GM12801 (cell line): ENCODE results near the gene RNF113B.

Experiments
- TF ChIP-seq, protein P1 (sequence below): IDR thresholded peaks from one replicate; pipeline ENCODE4 v1.5.1; 2011; ENCODE audit warnings: control low read depth; ENCODE audit not compliant: insufficient read length; ENCODE audit errors: extremely low read depth

Gene RNF113B

DNA sequence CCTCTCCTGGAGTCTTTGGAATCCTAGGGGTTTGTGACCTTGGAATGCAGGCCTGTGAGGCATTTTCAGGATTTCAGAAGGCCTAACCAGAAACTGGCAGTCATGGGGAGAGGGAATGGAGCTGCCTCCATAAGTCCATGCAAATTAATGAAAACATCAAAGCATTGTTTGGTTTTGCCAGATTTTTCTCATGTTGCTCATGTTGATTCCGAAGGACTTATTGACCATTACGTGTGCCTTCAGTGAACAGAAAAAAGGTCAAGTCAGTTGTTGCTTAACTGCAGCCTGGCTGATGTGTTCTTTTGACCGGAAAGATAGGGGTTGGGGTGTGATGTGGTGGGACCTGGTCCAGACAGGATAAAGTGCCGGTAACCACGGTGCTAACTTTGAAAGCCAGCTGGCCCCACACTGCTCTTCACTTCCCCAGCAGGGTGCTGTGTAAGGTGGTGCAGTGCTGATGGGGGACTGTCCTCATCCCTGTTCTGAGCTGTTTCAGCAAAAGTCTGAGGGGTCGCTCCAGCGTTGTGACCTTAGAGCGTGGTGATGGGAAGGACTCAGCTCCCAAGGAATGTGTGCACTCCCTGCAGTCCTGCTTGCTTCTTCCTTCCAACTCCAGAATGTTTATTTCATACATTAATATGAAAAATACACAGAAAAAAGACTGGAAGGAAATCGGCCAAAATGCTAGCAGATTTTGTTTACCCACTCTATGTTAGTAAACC lies 3.5 kb downstream of the RNF113B start:
- TF ChIP-seq, protein P1, sequence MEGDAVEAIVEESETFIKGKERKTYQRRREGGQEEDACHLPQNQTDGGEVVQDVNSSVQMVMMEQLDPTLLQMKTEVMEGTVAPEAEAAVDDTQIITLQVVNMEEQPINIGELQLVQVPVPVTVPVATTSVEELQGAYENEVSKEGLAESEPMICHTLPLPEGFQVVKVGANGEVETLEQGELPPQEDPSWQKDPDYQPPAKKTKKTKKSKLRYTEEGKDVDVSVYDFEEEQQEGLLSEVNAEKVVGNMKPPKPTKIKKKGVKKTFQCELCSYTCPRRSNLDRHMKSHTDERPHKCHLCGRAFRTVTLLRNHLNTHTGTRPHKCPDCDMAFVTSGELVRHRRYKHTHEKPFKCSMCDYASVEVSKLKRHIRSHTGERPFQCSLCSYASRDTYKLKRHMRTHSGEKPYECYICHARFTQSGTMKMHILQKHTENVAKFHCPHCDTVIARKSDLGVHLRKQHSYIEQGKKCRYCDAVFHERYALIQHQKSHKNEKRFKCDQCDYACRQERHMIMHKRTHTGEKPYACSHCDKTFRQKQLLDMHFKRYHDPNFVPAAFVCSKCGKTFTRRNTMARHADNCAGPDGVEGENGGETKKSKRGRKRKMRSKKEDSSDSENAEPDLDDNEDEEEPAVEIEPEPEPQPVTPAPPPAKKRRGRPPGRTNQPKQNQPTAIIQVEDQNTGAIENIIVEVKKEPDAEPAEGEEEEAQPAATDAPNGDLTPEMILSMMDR, result no peak

DNA sequence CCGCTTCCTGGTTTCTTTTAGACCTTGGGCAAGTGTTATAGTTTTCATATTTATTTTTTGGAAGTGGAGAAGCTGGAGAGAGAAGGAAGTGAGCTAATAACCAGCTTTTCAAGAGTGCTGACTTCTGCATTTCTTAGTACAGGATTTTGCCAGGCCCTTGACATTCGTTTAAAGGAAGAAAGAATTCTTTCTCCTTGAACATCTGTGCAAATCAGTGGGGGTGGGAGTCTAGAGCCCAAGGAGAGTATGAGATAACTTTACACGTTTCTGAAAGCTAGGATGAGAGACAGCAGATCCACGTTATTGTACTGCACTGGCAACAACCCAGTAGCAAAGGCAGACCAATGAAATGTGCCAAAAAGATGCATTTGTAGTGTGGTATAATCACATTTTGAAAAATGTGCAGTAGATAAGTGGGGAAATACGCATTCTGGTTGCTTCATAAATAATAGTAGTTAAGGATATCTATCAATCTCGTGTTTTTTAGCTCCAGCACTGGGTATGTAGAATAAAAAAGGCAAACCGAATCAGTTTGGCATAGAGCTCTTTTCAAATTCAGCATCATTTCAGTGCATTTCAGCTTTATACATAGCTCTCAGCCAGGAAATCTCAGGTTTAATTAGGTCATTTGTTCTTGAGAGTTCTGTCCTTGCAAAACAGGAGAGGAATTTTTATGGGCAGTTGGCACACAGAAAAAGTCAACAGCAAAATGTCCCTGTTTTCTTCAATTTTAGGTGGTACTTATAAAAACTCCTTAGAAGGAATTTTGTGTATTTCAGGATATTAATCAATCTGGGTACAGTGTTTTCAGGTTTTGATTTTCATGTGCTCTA lies 4.3 kb downstream of the RNF113B start:
- TF ChIP-seq, protein P1, result no peak

DNA sequence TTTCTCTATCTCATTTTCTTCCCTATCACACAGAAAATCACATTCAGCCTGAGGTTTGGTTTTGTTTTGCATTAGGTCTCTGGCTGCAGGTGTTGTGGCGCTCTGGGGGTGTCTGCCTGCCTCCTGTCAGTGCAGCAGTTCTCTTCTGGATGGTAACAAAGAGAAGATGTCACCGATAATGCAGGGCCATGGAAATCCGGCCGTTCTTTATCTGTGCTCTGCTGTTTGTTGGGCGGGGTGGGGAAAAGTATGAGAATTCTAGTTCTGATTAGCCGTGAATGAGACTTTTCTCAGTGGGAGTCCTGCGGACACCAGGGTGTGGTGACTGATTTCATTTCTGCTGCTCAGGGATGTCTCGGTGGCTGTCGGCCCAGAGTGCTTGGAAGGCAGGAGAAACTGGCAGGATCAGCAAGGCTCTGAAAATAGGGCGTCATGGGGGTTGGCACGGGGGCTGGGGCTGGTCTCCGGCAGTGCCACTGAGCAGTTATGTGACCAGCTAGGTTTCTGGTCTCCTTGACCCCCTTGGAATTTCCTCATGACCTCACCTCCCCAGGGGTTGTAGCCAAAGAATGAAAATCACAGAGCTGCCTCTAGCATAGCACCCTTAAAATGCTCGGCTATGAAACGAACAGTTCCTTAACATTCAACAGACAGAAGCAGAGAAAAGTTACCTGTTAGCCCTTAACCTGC lies 5.0 kb downstream of the RNF113B start:
- TF ChIP-seq, protein P1, result no peak

DNA sequence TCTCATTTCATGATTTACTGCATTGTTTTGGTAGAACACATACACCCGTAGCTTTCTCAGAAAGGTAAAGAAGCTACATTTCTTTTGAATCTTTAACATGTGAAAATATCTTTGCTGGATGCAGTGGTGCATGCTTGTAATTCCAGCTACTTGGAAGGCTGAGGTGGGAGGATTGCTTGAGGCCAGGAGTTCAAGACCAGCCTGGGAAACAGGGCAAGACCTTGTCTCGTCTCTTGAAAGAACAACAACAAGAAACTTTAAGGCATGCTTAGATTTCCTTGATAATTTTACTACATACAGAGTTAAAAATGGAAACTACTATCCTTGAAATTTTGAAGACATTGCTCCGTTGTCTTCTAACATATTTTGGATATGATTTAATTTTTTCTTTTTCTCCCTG lies 7.7 kb downstream of the RNF113B start:
- TF ChIP-seq, protein P1, result no peak

DNA sequence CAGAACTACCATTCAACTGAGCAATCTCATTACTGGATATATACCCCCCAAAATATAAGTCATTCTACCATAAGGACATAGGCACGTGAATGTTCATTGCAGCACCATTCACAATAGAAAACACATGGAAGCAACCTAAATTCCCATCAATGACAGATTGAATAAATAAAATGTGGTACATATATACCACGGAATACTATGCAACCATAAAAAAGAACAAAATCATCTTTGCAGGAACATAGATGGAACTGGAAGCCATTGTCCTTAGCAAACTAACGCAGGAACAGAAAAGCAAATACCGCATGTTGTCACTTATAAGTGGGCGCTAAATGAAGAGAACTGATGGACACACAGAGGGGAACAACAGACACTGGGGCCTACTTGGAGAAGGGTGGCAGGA lies 14.1 kb downstream of the RNF113B start:
- TF ChIP-seq, protein P1, result no peak

DNA sequence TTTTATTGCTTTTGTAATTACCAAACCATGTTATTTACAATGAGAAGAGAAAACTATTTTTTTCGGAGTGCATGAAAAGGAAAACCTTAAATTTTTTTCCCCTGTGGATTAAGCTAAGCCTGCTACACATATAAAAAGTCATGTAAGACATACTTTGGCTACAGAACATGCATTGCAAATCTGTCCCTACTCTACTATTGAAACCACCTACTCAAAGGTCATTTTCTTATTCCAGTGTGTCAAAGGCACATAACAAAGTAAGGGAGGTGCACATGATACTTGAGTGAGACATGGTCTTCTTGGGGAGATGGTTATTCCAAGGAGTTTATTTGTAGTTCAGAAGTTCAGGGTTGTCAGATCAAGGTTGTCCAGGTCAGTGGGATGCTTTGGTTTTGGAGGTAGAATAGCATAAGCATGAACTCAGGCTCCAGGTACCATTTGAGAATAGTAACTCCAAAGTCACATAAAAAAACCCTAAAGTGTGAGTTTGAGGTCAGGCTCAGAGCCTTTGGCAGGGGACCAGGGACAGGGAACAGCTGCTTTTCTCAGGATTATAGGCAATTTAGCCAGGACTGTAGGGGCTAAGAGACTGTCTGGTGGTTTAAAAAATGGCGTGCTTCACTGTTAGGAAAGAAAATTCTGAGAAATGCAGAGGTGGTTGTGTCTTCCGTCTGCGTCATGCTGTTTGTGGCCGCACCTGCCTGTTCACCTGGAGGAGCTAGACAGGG lies 18.7 kb downstream of the RNF113B start:
- TF ChIP-seq, protein P1, result no peak
